DOHH2 (cell line): ENCODE data around the gene SATB1.

Experiments used
- EZH2phosphoT487 ChIP-seq: fragments of 200-600 bp; sonication (generic); IDR thresholded peaks from 2 replicates; pipeline ENCODE4 v1.6.1; 2017; ENCODE audit warnings: borderline replicate concordance, mild to moderate bottlenecking, antibody characterized with exemption, low read length, moderate library complexity, mixed read lengths
- TF ChIP-seq, protein P1 (sequence below): fragments of 200-600 bp; sonication (generic); IDR thresholded peaks from one replicate; pipeline ENCODE4 v1.5.1; 2014; ENCODE audit warnings: antibody characterized with exemption, mild to moderate bottlenecking, low read depth, low read length; ENCODE audit not compliant: poor library complexity, severe bottlenecking

DNA sequence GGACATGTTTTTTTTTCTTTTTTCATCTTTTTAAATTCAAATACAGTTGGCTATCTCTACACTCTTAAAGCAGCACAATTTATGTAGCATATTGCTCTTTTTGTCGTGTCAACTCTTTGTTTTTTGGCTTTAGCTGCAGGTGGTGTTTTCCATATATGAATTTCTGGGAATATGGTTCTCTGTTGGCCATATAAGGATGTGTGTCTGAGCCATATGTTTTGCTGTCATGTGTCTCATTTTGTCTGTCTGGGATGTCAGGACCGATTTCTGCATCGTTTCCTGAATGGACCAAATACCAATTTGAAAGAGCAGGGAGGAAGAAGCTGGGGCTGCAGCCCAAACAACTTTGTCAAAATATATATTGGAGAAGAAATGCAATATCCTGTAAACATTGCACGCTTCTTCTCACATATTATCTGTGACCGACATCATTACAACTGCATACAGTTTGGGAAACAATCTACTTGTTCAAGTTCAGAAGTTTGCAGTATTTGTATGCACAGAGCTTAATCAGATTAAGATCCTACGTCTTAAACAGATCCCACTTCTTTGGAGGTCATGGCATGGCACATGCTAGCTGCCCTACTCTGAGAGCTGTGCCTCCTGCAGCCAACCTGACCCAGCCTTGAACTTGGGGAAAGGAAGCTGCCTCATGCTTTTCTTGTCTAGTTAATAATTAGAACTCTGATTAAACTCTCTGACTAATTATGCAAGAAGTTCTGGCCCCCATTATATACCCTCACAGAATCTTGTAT, 4.0 kb upstream of the SATB1 start:
- TF ChIP-seq, protein P1, sequence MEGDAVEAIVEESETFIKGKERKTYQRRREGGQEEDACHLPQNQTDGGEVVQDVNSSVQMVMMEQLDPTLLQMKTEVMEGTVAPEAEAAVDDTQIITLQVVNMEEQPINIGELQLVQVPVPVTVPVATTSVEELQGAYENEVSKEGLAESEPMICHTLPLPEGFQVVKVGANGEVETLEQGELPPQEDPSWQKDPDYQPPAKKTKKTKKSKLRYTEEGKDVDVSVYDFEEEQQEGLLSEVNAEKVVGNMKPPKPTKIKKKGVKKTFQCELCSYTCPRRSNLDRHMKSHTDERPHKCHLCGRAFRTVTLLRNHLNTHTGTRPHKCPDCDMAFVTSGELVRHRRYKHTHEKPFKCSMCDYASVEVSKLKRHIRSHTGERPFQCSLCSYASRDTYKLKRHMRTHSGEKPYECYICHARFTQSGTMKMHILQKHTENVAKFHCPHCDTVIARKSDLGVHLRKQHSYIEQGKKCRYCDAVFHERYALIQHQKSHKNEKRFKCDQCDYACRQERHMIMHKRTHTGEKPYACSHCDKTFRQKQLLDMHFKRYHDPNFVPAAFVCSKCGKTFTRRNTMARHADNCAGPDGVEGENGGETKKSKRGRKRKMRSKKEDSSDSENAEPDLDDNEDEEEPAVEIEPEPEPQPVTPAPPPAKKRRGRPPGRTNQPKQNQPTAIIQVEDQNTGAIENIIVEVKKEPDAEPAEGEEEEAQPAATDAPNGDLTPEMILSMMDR, result no peak
- TF ChIP-seq EZH2phosphoT487, result no peak
